HG03439 (cell line): Measurements from ENCODE around the gene SDF4.

Source experiments
- ATAC-seq: cut with Tn5 transposase; IDR thresholded peaks from one replicate; pipeline ENCODE4 v1.9.1; 2021; ENCODE audit warnings: mild to moderate bottlenecking, moderate library complexity; ENCODE audit not compliant: unreplicated experiment

Gene SDF4

DNA sequence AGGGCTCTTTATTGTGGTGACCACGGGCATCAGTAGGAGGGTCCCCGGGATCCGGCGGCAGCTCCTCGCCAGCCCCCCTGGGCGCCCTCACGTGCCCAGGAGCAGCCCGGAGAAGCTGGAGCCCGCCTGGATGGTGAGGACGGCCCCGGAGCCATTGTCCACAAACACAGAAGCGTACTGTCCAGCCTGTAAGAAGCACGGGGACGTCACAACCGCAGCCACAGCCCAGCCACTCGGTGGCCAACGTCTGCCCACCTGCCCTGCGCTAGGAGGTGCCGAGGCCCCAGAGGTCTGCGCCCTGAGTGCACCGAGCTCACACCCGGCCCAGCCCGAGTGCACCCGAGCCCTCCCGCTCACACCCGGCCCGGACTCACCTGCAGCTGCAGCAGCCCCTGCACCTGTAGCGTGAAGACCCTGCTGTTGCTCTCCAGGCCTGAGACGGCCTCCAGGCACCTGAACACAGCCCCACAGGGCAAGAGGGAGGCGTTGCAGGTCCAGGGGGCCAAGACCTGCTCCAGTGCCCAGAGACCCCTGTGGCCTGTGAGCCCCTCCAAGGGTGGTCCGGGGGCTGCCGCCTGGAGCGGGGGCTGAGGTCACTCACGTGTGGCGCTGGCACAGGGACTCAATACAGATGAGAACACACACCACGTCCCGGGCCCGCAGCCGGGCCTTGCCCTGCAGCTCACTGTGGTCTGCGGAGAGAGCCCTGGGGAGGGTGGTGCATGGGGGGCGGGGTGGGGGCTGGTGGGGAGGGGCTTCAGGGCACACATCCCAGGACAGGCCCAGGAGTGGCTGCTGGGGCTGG, 10.9 kb upstream of the SDF4 start:
- no peak for ATAC-seq

DNA sequence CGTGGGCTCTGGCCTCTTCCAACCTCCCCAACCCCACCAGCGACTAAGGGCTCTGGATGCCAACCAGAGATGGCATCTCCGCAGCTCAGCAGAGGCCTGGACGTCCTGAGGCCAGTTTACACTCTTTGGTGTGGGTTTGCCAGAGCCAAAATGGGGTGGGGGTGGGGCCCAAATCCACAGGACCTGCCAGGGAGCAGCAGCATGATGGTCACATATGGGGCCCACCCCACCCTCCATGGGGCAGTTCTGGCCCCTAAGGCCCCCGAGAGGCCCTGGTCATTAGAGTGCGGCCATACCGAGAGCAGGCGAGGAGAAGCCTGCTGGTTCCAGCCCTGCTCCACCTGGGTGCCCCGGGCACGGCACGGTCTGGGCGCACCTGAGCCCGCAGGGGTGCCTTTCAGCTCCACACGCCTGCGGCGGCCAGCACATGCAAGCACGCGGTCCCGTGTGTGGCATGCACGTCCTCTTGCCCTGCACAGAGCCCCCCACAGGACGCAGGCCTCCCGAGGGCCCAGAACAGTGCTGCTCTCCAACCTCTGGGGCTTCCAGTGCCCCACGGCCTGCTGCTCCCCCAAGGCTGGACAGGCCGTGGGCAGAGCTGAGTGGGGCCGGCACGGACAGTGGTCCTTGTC, 9.9 kb upstream of the SDF4 start:
- no peak for ATAC-seq

DNA sequence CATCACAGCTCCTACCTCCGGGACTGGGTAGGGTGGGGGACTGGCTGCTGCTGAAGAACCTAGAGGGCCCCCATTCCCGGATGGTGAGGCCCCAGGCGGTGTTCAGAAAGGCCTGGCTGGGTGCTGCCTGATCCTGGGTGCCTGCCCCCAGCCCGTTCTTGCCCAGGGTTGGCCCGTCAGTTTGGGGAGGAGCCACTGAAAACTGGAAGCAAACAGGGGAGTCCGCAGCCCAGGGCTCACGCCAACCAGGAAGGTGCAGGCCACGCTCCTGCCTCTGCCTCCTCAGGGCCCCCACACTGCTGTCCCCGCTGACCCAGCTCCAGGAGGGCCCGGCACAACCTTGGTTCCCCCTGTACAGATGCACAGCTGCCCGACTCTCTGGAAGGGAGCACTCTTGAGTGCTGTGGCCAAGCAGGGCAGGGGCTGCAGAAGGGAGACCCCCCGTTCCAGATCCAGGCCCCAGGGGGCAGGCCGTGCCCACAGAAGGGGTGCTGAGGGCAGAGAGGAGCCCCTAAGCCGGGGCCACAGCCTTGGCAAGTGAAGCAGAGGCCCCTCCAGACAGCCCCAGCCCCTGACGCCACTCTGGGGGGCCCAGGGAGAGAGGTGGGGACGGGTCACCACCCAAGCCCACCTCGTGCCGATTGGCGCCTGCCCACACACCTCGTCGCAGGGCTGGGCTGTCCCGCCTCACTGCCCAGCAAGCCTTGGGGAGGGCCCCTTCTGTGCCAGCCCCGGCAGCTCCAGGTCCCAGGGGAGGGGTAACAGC, 9.2 kb upstream of the SDF4 start:
- no peak for ATAC-seq

DNA sequence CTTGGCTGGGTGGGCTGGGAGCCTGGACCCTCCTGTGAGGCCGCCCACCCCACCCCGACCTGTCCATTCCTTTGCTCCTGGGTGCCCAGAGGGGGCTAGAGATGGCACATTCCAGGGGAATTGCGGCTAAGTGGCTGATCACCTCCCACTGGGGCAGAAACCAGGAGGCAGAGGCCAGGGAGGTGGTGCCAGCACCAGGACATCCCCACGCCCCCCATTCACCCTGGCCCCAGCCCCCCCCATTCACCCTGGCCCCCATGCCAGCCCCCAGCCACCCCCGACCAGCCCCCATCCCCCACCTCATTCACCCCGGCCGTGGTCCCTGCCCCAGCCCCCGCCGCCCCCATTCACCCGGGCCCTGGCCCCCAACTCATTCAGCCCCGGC, 8.5 kb upstream of the SDF4 start:
- no peak for ATAC-seq

DNA sequence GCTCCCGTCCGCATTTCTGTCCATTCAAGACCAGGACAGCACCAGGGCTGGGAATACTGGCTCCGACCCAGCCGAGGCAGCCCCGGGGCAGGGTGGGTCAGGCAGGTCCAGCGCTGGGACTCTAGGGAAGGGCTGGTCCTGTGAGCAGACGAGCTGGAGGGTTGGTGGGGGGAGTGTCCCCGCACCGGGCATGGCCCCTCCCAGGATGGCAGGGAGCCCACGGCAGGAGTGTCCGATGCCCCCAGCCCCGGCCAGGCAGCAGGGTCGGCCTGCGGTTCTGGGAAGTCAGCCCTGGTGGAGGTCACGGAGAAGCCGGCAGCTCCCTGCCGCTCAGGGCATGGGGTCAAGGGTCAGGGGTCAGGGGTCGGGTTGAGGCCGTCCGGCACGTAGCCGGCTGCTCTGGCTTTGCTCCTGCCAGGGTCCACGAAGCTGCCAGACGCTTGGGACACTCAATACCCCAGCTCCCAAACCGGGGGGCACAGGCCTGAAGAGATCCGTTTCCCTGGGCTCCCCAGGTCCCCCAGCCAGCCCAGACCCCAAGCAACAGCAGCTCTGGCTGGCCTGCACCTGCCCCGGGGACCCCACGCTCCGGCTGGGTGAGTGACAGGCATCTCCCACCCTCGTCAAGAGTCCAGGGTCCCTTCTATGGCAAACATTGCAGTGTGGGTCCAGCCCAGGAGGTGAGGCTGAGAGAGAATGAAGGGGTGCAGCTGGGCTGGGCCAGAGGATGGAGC, 8.0 kb upstream of the SDF4 start:
- ATAC-seq: no peak

DNA sequence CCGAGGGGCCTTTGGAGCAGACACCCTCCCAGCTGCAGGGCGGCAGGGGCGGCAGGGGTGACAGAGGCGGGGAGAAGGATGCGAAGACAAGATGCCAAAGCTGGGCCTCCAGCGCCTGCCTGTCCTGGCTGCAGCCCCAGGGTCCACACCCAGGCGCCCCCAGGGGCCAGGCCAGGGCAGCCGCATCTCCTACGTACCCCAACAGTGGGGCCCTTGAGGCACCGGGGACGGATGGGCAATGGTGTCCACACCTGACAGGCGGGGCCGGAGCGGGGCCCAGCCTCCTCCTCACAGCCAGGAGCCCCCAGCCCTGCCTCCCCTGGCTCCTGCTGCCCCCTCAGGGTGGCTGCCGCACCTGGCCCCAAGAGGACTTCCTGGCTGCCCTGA, 7.4 kb upstream of the SDF4 start:
- ATAC-seq: no peak

DNA sequence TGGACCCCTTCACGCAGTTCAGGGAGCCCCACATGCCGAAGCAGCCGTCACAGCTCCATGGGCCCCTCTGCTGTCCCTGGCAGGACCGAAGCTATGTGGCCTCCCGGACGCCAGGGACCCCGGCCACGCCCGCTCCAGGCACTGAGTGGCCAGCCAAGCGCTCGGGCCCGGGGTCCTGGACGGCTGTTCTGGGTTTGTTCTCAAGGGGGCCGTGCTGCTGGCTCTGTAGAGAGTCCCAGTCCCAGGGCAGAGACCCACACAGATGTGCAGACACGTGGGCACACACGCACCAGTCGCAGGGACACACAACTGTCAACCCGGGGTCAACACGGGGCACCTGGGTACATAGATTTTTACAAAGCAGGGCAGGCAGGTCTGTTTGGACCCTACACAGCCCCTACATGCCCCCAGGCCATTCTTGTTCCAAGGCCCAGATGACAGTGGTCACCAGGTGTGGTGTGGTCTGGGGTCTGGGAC, 6.9 kb upstream of the SDF4 start:
- ATAC-seq: no peak

DNA sequence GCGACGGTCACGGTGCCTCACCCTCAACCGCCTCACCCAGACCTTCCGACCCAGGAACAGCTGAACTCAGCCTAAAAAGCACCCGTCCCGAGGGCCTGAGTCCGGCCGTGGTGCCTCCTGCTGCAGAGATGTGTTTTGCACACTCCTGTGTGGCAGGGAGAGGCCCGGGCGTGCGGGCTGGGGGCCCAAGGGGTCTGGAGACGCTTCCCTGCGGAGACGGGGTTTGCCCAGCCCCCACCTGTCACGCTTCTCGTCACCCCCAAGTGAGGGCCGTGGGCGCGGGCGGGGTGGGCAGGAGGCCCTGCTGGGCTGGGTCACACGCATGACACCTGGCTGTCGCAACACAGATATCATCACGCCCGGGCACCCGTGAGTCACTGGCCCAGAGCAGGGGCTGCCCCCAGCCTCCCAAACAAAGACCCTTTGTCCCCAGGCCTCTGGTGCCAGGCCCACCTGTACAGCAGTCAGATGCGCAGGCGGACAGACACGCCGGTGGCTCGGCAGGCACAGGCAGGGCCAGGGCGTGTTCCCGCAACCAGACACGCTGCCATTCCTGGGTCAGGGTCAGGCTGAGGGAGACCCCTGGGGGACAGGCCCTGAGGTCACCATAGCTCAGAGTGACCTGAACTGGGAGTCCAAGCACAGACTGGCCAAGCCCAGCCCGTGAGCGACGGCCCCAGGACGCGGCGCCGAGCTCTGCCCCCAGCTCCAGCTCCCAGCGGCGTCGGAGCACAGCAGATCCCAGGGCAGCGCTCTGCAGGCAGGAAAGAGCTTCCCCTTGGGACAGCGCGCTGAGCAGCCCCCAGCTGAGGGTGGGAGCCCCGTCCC, 6.3 kb upstream of the SDF4 start:
- ATAC-seq: no peak

DNA sequence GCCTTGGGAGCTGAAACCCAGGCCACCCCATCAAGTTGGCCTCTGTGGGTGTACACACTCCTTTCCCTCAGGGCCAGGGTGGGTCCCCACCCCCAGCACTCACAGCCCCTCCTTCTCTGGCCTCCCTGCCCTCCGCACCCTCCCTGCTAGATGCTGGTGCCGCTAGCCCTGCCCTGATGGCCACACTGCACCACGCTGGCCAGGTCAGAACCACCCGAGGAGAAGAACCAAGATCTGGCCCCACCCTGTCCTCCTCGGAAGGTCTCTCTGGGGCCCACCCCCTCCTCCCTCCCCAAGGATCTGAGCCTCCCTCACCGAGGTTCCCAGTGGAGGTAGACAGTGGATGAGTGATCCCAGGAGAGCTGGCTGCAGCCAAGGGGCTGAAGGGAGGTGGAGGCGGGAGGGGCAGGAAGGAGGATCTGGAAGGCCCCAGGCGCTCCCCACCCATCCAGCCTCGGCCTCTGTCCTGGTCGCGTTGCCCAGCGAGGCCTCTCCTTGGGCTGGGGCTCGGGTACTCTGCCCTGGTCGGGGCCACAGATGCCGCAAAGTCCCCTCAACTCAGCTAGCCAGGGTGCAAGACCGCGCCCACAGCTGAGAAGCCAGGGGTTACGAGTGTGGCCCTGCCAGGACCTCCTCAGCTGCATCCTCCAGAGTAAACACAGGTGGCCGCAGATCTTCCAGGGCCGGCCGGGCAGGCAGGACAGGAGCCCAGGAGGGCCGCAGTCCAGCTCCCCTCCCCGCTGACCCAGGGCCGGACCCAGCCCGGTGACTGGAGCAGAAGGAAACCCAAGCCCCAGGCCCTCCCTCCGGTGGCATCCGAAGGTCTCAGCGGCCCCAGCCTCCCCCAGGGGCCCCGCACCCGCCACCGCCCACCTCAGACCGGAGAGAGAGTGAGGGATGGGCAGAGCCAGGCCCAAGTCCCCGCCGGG, 5.4 kb upstream of the SDF4 start:
- no peak for ATAC-seq

DNA sequence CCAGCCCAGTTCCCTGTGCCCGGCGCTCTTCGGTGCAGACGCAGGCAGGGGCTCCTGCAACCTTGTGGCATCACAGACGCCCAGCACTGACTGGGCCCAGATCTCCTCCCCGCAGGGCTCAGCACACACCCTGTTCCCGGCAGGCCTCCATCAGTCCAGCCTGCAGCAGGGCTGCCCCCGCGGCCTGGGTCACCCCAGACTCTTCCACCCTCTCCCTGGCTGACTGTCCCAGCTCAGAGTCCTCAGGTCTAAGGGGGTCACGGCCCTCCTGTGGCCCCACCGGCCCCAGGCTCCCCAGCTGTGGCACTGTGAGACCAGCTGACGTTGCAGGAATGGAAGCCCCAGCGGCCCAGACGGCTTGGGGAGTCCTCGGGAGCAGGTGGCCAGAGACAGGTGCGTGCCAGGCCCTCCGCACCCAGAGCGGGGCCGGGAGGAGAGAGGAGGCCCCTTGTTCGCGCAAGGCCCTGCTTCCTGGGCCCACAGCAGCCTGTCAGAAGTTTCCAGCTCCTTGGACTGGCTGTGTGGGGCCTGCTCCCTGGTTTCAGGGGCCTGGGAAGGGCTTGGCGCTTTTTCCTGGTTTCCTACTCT, 4.5 kb upstream of the SDF4 start:
- ATAC-seq: no peak

DNA sequence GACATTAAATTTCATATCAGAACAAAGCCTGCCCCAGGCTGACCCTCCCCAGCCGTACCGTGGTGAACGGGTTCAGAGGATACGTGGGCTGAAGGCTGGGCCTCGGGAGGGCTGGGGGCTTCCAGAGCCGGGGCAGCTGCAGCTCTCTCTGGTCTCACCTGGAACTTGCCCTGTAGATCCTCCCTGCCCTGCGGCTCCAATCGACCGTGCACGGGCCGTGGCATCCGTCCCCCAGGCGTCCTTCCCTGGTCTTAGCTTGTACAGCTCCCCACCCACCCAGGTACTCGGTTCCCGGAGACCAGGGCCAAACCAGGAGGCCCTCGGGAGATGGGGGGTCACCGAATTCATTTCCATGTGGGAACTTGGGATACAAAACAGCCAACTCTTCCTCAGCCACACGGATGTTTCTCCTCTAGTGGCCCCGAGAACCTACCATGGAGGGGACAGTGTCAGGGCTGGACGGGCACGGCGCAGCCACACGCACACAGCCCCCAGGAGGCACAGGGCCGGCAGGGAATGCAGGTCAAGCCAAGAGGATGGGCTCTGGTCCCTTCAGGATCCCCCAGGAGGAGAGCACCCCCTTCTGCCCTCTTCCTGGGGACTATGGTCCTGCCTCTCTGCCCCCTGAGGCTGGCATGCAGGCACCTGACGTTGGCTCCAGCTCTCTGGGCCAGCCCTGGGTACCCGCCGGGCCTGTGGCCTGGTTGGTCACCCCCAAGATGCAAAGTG, 3.4 kb upstream of the SDF4 start:
- no peak for ATAC-seq

DNA sequence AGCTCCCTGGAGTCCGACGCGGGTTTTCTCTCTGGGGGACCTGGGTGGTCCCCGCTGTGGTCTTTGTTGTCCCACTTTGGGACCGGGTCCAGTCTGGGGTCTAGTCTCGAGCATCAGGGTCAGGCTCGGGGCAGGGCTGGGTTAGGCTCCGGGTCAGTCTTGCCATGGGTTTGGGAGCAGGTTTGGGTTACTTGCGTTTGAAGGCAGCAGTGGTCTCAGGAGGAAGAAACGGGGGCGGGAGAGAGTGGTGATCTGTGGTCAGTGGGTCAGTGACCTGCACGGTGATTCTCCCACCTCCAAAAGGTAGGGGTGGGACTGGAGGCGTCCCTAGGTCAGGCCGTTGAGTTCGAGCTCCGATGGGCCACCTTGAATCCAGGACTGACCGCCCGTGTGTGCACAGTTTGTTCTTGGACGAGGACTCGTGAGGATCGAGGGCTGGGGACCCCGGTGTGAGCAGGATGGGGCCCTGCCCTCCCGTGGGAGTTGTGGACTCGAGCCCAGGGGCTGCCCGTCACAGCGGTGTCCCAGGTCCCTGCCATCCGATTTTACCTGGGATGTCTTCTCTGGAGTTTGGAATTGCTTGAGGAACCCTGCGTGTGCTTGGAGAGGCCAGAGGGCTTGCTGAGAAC, 2.5 kb upstream of the SDF4 start:
- ATAC-seq: no peak

DNA sequence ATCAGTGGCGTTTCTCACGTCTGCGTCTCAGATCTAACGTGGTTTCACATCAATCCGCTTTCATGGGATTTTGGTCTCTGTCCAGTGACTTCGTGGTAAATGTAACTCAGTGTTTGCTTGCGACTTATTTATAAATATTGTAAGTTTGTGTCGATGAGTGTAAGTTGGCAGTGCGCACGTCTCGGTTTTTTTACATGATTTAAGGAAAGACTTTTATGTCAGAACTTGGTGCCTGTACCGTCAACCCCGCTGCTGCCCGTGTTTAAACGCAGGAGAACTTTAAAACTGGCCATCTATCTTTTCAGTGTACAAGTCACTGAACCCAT, 1.7 kb upstream of the SDF4 start:
- no peak for ATAC-seq

DNA sequence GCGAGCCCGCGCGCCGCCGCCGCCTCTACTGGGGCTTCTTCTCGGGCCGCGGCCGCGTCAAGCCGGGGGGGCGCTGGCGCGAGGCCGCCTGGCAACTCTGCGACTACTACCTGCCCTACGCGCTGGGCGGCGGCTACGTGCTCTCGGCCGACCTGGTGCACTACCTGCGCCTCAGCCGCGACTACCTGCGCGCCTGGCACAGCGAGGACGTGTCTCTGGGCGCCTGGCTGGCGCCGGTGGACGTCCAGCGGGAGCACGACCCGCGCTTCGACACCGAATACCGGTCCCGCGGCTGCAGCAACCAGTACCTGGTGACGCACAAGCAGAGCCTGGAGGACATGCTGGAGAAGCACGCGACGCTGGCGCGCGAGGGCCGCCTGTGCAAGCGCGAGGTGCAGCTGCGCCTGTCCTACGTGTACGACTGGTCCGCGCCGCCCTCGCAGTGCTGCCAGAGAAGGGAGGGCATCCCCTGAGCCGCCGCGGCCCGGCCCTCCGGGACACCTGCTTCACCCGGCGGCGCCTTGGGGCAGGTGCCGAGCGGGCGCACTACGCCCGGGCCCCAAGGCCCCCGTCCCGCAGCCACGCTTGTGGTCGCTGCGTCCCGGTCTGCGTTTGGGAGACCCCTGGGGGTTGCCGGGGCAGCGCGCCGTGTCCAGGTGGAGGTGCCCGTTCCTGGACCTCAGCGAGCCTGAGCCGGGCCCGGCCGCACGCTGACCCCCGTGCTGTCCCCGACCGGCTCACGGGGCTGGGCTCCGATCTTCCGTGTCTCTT, 1.2 kb upstream of the SDF4 start:
- no peak for ATAC-seq

DNA sequence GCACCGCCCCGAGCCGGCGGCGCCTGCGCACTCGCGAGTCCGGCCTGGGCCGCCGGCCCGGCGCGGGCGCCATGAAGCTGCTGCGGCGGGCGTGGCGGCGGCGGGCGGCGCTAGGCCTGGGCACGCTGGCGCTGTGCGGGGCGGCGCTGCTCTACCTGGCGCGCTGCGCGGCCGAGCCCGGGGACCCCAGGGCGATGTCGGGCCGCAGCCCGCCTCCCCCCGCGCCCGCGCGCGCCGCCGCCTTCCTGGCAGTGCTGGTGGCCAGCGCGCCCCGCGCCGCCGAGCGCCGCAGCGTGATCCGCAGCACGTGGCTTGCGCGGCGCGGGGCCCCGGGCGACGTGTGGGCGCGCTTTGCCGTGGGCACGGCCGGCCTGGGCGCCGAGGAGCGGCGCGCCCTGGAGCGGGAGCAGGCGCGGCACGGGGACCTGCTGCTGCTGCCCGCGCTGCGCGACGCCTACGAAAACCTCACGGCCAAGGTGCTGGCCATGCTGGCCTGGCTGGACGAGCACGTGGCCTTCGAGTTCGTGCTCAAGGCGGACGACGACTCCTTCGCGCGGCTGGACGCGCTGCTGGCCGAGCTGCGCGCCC, 501 bp upstream of the SDF4 start, which contains the start of gene B3GALT6:
Gene B3GALT6, plus strand, starts transcription at position 30 of the 588 bp plus-strand sequence. Its CDS starts 42 bp downstream, at position 72.
- ATAC-seq: no peak

DNA sequence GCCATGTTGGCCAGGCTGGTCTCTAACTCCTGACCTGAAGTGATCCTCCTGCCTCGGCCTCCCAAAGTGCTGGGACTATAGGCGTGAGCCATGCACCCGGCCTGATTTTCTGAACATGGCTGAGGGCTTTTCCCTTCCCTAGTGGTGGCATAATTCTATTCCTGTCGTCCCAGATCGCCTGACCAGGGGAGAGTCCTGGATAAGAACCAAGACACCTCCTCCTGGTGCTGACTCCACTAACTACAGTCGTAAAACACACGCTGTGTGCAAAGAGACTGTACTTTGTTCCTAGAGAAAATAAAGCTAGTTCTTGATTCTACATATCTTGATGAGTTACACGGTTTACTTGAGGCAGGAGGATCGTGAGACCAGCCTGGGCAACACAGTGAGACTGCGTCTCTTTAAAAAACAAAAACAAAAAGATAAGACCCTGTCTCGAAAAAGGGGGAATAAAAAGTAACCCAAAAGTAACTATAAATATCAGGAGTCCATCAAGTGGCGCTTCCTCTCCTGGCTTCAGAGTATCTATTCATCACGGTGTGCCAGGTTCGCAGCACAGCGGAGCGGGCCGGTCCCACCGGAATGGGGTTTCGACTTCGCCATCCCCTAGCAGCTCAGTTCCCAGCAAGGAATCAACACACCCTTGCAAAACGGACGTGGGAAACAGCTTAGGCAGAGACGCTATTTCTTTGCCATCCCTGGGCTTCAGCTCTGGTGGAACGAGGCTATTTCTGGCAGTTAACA, 973 bp downstream of the SDF4 start:
- no peak for ATAC-seq
